Measurements from ENCODE around the gene TYK2.

DNA sequence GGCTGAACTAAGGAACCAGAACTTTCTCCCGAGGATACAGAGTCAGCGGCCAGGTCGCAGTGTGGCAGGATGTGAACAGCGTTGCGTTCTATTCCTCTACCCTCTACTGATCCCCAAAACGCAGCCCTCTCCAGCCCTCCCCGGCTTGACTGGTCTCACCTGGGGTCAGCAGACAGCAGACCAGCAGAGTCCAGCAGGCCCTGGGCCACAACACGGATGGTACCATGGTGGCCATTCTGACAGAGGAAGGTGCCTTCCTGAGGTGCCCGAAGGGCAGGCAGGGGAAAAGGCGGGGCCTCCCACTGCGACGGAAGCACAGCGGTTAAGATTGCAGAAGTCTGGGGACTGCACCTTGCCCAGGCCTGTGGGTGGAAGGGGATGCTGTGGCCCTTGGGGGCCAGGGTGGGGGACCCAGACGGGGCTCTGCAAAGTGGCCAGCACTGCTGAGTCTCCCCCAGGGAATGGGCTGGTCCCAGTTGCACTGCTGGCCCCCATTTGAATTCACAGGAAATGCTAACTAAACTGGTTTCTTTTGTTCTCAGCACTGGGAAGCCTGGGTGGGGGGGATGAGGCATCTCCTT lies 40.9 kb downstream of the TYK2 start, which contains the start of gene ICAM3:
- no peak for TF ChIP-seq POLR2AphosphoS5 (IDR thresholded peaks at IDR 0.05)
- TF ChIP-seq, protein P1, sequence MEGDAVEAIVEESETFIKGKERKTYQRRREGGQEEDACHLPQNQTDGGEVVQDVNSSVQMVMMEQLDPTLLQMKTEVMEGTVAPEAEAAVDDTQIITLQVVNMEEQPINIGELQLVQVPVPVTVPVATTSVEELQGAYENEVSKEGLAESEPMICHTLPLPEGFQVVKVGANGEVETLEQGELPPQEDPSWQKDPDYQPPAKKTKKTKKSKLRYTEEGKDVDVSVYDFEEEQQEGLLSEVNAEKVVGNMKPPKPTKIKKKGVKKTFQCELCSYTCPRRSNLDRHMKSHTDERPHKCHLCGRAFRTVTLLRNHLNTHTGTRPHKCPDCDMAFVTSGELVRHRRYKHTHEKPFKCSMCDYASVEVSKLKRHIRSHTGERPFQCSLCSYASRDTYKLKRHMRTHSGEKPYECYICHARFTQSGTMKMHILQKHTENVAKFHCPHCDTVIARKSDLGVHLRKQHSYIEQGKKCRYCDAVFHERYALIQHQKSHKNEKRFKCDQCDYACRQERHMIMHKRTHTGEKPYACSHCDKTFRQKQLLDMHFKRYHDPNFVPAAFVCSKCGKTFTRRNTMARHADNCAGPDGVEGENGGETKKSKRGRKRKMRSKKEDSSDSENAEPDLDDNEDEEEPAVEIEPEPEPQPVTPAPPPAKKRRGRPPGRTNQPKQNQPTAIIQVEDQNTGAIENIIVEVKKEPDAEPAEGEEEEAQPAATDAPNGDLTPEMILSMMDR (IDR thresholded peaks at IDR 0.05): no peak
- no peak for TF ChIP-seq EP300 (IDR thresholded peaks at IDR 0.05)
